Ovary (tissue), 3 donors: ENCODE data around the gene RADIL.
A peak's percentile ranks its signal among the peaks of the same experiment; 100 is the strongest.

Experiments
- EP300 ChIP-seq: sonication (generic); formaldehyde crosslinking; IDR thresholded peaks from one replicate; pipeline ENCODE4 v1.6.1; 2017; ENCODE audit warnings: antibody characterized with exemption
- TF ChIP-seq, protein P1 (sequence below), 3 donors: fragments of 450-650 bp in 2 of 3; fragments of 200-600 bp in 1 of 3; IDR thresholded peaks; one replicate each; pipeline versions ENCODE4 v1.5.1 to v1.8.0; 2016 to 2022; ENCODE audit warnings: antibody characterized with exemption in 3 of 3, mild to moderate bottlenecking in 1 of 3
- donor health status: DM: no; HTN: no; CAD: no.

DNA sequence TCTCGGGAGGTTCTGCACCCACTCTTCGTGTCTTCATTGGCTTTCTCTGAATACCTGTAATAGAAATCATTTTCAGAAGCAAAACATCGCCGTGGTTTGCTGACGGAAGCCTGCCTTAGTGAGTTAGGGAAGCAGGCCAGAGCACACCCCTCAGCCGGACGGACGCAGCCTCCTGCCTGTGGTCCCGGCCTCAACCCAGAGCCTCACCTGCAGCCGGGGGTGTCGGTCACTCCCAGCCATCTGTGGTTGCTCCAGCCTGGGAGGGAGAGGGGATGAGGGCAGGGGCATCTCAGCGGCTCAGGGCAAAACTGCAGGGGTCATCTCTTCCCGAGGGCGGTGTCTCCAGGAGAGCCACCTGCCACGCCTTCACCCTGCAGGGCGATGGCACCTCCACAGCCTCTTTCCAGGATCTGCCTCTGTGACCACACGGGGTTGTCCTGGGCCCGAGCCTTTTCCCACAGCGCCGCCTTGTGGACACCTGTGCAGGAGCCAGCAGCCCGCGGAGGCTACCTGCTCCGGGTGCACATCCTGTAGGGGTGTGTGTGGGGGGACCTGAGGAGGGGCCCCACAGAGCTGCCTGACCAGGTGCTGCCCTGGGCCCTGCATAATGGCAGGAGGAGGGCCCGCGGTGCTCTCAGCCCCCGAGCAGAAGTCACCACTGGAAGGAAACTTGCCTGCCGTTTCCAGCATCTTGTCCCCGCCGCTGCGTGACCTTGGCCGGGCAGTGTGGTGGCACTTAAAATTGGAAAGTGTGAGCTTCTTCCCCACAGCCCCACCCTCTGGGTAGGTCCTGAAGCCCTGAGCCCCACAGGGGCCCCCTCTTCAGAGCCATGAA is 129.7 kb downstream of the RADIL start:
- TF ChIP-seq, protein P1, sequence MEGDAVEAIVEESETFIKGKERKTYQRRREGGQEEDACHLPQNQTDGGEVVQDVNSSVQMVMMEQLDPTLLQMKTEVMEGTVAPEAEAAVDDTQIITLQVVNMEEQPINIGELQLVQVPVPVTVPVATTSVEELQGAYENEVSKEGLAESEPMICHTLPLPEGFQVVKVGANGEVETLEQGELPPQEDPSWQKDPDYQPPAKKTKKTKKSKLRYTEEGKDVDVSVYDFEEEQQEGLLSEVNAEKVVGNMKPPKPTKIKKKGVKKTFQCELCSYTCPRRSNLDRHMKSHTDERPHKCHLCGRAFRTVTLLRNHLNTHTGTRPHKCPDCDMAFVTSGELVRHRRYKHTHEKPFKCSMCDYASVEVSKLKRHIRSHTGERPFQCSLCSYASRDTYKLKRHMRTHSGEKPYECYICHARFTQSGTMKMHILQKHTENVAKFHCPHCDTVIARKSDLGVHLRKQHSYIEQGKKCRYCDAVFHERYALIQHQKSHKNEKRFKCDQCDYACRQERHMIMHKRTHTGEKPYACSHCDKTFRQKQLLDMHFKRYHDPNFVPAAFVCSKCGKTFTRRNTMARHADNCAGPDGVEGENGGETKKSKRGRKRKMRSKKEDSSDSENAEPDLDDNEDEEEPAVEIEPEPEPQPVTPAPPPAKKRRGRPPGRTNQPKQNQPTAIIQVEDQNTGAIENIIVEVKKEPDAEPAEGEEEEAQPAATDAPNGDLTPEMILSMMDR (IDR thresholded peaks at IDR 0.05), result peak; percentile 79 to 86 (median 79)
- no peak for TF ChIP-seq EP300
